GM10847 (cell line): ENCODE results near the gene FNDC3B.

Source experiments
- POLR2A ChIP-seq: IDR thresholded peaks from 2 replicates; pipeline ENCODE4 v1.6.1; 2011; ENCODE audit not compliant: insufficient read length; ENCODE audit errors: extremely low read depth

Gene FNDC3B

DNA sequence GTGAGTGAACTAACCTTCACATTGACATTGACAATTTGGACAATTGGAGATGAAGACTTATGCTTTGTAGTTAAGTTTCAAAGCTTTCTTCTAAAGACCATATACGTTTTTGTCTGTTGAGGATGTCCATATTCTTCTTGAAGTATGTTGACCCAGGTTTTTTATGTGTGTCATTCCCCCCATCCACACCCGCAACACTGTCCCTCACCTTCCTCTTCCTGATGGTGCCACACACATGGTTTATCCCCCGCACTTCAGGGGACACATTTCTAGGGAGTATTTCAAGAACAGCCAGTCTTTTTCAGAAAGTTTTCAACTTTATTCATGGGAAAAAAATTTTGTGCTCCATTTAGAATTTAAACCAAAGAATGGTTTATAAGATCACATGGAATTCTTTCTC lies 303.7 kb downstream of the FNDC3B start:
- TF ChIP-seq POLR2A, result no peak

DNA sequence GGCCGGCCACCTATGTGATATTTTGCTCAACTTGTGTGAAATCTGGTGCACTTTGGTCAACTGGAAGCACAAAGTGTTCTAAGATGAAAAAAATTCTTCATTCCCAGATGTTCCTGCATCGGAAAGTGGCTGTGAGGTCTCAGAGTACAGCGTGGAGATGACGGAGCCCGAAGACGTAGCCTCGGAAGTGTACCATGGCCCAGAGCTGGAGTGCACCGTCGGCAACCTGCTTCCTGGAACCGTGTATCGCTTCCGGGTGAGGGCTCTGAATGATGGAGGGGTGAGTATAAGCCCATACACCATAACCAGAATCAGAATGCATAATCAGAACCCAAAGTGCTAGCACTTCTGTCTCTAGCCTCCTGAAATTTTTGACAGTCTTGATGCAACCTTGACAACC lies 304.6 kb downstream of the FNDC3B start:
- TF ChIP-seq POLR2A, result no peak

DNA sequence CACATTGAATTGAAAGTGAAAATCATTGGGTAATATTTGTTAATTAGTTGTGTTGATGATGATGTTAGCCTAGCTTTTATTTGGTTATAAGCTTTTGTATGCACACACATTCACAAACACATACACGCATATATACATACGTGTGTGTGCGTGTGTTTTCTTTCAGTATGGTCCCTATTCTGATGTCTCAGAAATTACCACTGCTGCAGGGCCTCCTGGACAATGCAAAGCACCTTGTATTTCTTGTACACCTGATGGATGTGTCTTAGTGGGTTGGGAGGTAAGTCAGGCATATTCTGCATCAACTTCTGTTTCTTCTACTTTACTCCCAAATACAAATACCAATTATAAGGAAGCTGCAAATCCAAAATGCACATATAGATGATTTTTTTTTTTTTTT lies 306.8 kb downstream of the FNDC3B start:
- TF ChIP-seq POLR2A, result no peak

DNA sequence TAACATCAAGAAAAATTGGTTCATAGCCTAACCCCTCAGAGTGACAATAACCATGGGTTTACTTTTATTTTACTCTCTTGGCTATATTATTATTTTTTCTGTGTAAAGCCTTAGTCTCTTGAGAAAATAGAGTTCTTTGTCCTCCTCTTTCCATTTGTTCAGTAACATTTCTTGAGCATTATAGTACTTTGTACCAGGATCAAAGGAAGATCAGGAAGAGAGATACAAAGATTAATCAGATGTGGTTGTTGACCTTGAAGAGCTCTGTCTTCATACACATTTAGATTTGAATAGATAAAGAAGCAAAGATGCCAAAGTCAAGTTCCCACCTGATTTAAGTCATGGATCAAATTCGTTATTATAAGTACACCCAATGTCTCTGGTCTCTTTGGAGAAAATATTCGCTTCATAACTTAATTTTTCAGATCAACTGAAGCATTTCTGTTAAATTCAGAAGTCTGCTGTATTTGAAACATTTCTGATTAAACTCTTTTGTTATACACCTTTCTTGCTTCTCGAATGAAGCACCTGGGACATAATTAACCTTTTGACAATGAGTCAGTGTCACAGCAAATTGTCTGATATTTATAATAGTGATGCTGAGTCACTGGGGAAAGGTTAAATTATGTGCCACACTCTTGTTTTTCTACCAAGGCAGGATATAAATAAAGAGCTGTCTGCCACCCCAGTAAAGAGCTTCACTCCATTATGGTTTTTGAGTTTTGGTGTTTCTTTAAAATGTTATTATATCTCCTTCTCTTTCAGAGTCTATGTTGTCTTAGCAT lies 308.7 kb downstream of the FNDC3B start:
- TF ChIP-seq POLR2A, result no peak

DNA sequence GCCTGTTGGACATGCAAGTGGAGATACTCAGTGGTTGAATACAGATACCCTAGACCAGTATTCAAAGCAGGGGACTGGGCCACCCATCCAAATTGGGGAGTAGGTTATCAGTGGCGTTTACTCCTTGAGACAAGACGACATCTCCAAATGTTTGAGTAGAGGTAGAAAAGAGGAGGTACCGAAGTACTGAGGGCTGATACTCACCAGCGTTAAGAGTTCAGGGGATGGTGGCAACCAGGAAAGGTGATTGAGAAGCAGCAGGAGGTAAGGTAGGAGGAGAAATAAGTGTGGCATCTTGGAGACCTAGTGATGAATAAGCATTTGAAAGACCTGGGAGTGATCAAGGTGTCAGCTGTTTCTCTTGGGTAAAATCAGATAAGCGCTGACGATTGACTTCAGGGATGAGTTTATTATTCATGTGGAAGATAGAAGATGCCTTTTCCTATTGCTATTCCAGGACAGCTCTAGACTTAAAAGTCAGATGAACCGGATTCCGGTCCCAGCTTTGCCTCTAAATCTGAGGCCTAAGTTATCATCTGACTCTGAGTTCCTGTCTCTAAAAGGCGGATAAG lies 312.6 kb downstream of the FNDC3B start:
- no peak for TF ChIP-seq POLR2A

DNA sequence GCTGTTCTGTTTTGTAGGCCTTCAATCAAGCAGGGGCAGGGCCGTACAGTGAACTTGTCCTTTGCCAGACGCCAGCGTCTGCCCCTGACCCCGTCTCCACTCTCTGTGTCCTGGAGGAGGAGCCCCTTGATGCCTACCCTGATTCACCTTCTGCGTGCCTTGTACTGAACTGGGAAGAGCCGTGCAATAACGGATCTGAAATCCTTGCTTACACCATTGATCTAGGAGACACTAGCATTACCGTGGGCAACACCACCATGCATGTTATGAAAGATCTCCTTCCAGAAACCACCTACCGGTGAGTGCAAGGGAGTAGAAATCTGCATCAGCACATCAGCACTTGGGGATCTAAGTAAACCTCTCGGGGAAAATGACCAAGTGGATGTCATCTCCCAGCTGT lies 313.4 kb downstream of the FNDC3B start:
- TF ChIP-seq POLR2A, result no peak

DNA sequence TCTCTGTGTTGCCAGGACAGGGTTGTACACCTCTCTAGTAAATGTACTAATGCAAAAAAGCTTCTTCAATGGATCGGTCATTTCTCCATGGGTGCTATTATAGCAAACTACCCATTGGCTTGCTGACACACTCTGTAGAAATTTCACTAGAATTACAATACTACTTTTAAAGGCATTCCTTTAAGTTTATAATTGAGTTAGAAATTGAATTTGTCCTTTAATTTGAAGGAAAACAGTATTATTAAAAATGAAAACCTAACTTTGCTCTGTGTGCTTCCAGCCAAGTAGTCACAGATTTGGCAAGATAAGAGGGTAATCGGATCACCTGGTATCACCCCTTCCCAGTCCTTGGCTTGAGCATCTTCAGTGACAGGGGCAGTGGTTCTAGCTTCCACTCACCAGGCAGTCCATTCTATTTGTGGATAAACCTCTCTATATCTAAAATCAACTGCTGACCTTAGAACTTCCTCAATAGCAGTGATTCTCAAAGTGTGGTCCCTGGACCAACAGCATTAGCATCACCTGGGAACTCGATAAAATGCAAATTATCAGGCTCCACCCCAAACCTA lies 315.6 kb downstream of the FNDC3B start:
- TF ChIP-seq POLR2A, result no peak

DNA sequence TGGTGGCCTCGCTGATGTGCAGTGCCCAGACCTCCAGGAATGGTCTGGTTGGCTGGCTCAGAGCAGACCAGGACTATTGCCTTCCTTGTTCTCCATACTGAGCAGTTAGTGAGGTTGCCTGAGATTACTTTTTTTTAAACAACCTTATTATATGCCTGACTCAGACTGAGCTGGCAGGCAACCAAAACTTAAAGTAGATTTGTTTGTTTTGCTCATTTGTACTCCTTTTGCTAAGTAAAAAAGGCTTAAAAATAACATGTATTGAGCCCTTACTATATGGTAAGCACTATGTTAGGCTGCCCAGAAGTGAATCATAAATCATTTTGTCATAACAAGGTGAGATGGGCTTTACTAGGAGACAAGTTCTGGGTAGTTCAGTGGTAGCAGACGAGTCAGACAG lies 316.5 kb downstream of the FNDC3B start:
- TF ChIP-seq POLR2A, result no peak

DNA sequence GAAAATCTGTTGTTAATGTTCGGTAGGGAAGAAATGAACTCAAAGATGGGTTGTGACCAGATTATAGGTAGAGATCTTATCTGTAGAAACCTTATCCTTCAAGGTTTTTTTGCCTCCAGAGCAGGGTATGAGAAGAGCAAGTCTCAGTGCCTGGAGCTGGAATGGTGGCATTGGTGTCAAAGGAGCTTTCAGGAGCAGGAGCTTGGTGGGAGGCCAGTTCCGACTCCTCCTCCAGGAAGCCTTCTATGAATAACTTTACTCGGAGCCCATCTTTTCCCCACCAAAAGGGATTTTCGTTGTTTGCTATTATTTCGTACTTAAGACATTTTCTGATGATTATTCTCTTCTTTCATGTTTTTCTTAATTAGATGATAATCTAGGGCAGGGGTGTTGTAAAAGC lies 317.0 kb downstream of the FNDC3B start:
- TF ChIP-seq POLR2A, result no peak

DNA sequence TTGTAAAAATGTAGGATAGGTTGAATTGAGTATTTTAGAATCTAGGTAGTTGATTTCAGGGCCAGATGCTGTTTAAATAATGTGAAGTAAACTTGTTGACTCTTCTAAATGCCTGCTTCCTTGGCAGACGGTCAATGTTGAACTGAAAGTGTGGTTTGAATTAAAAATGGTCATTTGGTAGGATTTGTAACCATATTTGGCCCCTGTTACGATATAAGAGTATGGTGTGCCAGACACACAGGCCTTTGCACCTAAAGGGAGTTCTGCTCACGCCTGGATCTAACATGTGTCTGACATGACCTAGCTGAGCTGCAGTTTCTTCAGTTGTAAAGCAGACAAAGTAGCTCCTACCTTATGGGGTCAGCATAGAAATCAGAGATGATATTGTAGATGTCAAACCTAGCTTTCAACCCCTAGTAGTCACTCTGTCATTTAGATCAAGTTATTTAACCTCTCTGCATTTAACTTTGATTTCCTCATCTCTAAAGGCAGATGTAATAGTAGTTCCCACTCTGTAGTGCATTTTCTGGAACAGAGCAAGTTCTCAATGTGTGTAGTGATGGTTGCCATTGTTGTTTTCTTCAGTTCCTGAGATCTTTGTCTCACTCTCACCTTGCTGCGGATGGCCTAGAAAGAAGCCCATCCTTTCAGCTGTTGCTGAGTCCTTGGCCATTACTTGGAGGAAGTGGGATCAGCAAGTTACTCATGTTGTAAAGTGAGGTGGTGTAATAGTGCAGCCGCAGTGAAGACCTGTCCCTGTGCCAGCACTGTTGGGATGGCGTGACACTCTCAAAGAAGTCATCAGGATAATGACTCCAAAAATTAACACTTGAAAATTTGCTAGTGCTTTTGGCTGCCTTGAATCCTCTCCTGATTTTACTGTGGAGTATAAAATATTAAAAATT lies 318.7 kb downstream of the FNDC3B start:
- no peak for TF ChIP-seq POLR2A

DNA sequence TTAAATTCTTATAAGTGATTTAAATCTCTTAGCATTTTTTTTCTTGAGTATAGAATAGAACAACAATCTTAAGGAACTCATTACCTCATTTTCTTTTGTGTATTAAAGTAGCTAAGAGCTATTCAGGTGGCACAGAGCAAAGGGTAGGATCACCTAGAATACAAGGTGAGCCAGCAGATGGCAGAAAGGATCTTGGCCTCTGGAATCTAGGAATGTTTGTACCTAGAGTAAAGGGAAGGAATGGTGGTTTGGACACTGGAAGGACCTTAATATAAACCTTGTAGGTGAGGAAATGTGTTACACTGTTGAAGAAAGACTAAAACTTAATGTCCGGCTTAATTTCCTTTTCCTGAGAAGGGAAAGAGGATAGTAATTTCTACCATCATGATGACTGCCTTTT lies 319.9 kb downstream of the FNDC3B start:
- no peak for TF ChIP-seq POLR2A

DNA sequence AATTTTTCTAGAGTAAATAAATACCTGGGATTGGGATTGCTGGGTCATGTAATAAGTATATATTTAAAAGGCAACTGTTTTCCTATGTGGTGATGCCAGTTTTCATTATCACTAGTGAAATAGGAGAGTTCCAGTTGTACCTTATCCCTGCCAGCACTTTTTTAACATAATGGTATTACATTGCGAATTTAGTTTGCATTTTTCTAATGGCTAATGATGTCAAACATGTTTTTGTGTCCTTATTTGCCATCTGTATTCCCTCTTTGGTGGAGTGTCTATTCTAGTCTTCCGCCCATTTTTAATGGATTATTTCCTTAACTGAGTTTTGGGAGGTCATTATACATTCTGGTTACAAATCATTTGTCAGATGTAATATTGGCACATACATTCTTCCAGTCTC lies 320.6 kb downstream of the FNDC3B start:
- TF ChIP-seq POLR2A, result no peak

DNA sequence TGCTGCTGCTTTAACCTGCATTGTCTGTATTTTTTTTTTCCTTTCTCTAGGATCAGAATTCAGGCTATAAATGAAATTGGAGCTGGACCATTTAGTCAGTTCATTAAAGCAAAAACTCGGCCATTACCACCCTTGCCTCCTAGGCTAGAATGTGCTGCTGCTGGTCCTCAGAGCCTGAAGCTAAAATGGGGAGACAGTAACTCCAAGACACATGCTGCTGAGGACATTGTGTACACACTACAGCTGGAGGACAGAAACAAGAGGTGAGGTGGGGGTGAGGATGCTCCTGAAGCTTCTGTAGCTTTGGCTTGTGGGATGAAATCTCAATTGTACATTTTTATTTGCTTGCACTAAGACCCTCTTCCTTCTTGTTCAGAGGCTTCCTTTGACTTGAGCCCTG lies 323.2 kb downstream of the FNDC3B start:
- no peak for TF ChIP-seq POLR2A

DNA sequence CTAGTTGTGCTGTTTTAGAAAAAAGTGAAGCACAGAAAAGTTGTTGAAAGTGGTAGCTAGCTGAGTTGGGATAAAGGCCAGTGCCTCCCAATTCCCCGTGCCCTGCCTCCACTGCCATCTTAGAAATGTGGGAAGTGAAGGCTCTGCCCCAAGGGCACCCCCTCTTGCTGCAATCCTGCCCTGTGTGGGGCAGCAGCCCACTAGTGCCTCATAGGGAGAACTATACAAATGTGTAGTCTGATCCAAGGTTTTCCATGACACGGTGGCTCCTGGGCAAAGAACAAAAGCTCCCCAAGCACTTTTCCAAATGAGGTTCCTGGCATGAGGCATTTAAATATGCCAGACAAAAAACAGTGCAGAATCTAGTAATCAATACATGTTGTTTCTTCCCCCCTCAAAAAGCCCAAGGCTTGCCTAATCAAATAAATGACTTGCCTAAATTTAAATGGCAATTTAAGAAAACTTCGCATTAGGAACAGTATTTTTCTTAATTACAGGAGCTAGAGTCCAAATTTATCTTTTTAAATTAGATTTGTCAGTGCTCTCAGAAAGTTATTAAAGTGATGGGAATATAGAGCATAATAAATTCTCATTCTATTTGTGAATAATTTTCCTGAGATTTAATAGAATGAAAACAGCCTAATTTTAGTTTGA lies 325.1 kb downstream of the FNDC3B start:
- no peak for TF ChIP-seq POLR2A

DNA sequence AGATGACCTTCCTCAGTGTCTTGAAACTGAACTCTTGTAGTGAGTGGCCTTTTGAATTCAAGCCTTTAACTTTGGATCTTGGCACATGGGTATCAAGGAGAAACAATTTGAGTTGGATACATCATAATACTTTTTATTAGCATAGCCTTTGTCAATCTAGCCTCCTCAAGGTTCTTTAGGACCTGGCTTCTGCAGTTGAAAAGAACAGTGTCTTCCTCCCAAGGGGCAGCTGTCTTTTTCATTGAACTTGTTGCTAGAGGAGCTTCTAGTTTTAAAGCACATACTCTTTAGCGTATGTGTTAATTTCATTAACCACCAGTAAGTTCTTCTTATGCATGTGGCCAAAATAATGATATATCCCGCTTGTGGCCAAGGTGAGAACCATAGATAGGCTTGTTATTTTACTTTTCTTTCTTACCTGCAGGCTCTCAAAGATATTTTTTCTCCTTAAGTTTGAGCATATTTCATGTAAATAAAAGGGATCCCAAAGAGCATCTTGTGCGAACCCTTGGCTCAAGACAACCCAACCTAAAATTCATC lies 325.7 kb downstream of the FNDC3B start:
- TF ChIP-seq POLR2A, result no peak
